HK-2 (cell line): ENCODE results near the gene RAB4A.

Source experiments
- DNase-seq: peaks from one replicate; pipeline ENCODE4 v3.0.0-alpha.2; 2018; ENCODE audit not compliant: unreplicated experiment

The RAB4A gene

GRCh38 chr1:229244091-229244490 lies 26.8 kb upstream of the RAB4A start:
- no peak for DNase-seq

- no peak for DNase-seq
Measured at GRCh38 chr1:229247871-229248270, 23.0 kb upstream of the RAB4A start.

- no peak for DNase-seq
Measured at GRCh38 chr1:229248821-229249817, 21.8 kb upstream of the RAB4A start.

GRCh38 chr1:229249854-229250644 lies 20.9 kb upstream of the RAB4A start:
- no peak for DNase-seq

GRCh38 chr1:229251185-229251584 lies 19.7 kb upstream of the RAB4A start:
- no peak for DNase-seq

GRCh38 chr1:229252228-229252984 lies 18.5 kb upstream of the RAB4A start:
- DNase-seq, result no peak

GRCh38 chr1:229253151-229253974 lies 17.5 kb upstream of the RAB4A start:
- DNase-seq, result no peak

GRCh38 chr1:229254910-229255541 lies 15.9 kb upstream of the RAB4A start:
- no peak for DNase-seq

GRCh38 chr1:229258031-229258756 lies 12.7 kb upstream of the RAB4A start:
- peak; percentile 61 for DNase-seq

- DNase-seq, result no peak
Measured at GRCh38 chr1:229258757-229259060, 12.2 kb upstream of the RAB4A start.

- no peak for DNase-seq
Measured at GRCh38 chr1:229260297-229260696, 10.6 kb upstream of the RAB4A start.

GRCh38 chr1:229262239-229262638 lies 8.7 kb upstream of the RAB4A start:
- DNase-seq, result no peak

GRCh38 chr1:229263254-229263653 lies 7.7 kb upstream of the RAB4A start:
- no peak for DNase-seq

- no peak for DNase-seq
Measured at GRCh38 chr1:229264068-229264467, 6.8 kb upstream of the RAB4A start.

GRCh38 chr1:229264487-229264886 lies 6.4 kb upstream of the RAB4A start:
- no peak for DNase-seq

GRCh38 chr1:229266274-229266673 lies 4.6 kb upstream of the RAB4A start:
- DNase-seq, result no peak

GRCh38 chr1:229266832-229267500 lies 3.9 kb upstream of the RAB4A start:
- no peak for DNase-seq

- no peak for DNase-seq
Measured at GRCh38 chr1:229268505-229268904, 2.4 kb upstream of the RAB4A start.

GRCh38 chr1:229271448-229272159 lies 693 bp downstream of the RAB4A start:
- DNase-seq, result no peak
